ENCODE data around the gene LRFN2. TPM values are rescaled to one million over a fixed set of nuclear protein-coding genes. Genes with fewer than 3 reads are reported as not detected.

Gene LRFN2
- total RNA-seq = not detected in 2 replicates

DNA sequence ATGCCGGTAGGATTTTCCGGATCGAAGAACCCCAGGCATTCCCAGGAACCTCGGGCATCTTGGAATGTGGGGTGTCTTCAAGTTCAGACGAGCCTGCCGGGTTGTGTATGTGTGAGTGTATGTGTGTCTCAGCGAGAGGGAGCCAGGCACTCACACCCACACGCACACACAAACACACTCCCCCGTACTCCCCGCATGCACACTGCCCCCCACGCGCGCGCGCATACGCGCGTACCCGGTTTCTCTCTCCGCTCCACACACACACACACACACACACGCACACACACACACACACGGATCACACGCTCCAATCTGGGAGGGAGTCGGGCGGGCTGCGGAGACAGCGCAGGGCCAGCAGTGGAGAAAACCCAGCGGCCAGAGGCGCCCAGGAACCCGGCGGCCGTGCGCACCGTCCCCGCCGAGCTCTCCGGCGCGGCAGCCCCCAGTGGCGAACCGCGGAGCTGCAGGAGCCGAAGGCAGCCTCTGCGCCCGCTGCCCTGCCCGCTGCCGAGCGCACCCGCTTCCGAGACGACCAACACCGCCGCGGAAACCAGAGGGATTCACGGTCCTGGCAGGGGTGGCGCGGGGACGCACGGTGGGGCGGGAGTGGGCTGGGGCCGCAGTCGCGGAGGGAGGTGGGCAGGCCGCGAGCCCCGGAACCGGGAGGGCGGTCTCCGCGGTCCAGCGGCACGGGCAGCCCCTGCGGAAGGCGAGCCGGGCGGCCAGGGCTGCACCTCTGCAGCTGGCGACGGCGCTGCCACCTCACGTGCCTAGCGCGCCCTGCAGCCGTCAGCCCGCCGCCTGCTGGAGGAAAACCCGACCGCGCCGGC, at the start of gene LRFN2:
Gene LRFN2, minus strand, starts transcription at position 125 of the 830 bp plus-strand sequence.
- peak; percentile 2 for DNase-seq (ENCODE audit: low read depth)

DNA sequence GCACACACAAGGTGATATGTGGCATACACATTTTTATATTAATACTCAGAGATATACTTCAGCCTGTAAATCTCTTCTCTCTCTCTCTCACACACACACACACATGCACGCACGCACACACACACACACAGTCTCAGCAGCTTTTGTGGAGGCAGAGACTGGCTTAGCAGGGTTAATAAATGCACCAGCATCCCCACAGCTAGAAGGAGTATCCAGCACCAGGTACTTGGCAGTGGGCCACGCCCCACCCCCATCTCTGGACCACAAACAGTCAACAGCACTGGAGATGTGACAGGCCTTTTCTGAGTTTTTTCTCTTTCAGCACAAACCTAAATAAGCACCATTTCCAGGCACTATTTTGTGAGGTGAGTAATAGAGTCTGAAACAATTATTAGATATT, 47.3 kb upstream of the LRFN2 start:
- no peak for DNase-seq (ENCODE audit: low read depth)

DNA sequence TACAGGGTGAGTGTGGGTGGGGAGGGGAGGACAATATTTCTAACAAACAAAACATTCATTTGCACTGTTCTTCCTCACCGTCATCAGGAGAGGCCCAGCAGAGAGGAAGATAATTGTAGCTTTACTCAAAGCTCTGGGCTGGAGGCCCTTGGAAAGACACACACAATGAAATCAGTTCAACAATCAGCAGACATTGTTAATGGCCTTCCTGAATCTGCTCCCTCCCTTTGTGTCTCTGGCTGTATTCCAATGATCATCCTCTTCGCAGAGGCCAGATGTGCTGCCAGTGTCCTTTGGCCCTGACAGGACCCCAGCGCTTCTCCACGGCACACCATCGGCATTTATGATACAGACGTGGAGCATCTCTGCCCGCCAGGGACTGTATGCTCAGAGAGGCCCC, 44.6 kb upstream of the LRFN2 start:
- DNase-seq (ENCODE audit: low read depth) = no peak

DNA sequence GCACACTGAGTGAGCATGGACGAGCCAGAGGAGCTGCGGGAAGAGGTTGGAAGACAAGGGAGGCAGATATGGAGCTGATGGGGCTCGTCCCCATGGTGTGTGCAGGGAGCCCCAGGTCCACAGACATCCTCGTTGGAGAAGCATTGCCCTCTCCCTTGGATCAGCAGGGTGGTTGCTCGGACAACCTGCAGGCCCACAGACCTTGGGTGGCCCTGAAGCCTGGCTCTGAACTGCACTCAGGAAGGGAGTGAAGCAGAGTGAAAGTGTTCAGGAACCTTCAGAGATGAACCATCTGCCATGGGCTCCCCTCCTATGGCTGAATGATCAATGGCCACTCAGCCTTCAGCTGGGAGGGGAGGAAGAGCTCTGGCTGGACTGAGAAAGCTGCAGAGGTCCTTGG, 43.3 kb upstream of the LRFN2 start:
- DNase-seq (ENCODE audit: low read depth) = no peak

DNA sequence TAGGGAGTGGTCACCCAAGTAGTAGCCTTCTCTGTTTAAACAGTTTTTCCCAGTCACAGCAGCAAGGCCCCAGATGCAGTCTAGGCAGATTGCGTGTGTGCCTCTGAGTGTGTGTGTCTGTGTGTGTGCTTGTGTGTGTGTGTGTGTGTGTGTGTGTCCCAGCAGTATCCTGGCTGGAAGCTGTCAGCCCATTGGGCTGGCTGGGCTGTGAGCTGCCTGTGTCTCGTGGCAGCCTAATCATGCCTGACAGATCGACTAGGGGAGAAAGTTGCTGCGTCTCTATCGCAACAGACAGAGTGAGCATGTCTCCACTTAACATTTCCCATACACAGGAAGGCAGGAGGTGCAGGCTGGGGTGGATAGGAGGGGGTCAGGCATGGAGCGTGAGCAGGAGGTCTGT, 42.9 kb upstream of the LRFN2 start:
- DNase-seq (ENCODE audit: low read depth) = no peak

DNA sequence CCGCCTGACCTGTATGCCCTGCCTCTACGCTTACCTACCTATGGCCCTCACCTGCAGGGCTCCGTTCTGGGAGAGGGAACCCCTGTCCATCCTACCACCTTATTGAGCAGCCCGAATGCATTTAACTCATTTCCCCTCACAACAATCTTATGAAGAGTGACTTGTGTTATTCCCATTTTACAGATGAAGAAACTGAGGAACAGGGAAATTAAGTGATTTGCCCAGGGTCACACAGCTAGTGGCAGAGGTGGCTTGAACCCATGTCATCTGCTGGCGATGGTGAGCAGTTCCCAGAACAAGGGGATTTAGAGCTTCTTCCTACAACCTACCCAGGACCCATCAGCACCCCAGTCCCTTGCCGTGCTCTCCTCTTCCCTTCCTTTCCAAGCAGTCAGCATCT, 42.3 kb upstream of the LRFN2 start:
- DNase-seq (ENCODE audit: low read depth) = no peak

DNA sequence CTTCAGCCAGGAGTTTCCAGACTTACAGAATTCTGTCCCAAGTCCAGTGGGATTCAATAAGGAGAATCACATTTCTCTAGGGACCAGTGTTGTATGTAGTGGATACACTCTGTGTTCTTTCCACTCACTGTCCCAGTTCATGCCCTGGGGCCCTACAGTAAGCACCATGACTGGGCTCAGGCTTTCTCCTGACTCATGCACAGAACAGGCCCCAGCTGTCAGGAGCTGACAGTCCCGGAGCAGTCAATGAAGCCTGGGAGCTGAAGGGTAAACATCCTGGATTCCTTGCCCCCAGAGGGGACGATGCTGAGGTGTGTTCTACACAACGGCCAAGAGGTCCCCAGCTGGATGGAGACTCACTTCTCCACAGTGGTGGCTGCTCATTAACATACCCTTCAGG, 40.2 kb upstream of the LRFN2 start:
- no peak for DNase-seq (ENCODE audit: low read depth)

DNA sequence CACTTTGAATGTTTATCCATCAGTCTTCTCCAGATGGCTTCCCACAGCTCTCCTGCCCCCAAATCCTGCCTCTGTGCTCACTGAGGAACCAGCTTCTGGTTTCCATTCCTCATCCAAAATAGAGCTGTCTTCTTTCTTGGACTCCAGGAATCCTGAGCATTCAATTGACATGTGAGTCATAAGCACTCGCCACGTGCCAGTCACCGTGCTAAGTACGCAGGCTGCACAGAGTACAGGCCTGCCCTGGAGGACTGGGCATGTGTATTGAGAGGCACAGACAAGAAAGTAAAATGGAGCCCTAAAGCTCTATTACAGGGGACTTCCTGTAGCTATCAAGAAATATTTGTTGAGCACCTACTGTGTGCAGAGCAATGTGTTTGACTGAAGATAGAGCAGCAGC, 39.7 kb upstream of the LRFN2 start:
- no peak for DNase-seq (ENCODE audit: low read depth)

DNA sequence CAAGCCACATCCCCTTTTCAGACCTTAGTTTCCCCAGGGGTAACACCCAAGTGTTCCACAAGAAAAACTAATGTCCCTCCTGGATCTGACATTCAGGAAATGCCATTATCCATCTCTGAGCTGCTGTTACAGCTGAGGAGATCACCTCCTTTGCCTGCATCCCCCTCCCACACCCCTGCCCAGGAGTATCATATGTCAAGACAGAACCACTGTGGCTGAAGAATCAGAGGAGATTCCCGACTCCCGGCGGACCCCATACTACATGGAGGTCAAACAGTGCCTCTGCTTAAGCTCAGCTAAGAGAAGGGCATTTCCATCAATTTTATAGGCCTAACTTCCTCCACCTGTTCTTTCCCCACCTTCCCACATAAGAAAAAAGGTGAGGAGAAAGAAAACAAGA, 36.8 kb upstream of the LRFN2 start:
- DNase-seq (ENCODE audit: low read depth) = no peak

DNA sequence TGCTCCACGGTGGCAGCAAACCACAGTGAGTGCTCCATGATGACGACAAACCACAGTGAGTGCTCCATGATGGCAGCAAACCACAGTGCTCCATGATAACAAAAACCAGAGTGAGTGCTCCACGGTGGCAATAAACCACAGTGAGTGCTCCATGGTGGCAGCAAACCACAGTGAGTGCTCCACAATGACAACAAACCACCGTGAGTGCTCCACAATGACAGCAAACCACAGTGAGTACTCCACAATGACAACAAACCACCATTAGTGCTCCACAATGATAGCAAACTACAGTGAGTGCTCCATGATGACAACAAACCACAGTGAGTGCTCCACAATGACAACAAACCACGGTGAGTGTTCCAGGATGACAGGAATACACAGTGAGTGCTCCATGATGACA, 36.0 kb upstream of the LRFN2 start:
- DNase-seq (ENCODE audit: low read depth) = no peak

DNA sequence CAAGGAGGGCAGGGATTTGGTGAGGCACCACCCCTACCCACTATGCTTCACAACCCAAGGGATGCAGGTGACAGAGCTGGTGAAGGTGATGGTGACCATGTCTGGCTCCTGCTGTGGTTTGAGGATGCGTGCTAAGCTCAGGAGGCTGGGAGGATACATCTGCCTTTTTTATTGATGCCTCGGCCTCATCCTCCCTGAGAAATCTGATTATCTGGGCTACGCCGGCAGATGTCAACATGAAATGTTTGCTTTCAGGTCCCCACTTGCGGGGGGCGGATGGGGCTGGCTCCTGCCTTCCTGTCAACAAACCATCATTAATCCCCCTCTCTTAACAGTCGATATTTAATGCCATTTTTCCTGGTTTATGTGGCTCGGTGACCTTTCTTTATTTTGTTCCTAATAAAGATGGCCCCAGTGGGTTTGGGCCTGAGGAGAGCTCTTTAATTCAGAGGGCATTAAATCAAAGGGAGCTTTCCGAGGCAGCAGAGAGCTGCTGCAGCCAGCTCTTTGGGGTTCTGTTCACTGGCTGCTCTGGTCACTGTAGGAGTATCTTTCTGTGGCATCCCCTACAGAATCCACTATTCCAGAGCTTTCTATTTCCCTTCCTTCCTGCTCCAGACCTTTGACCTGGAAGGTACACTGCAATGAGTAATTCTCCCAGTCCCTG, 33.5 kb upstream of the LRFN2 start:
- no peak for DNase-seq (ENCODE audit: low read depth)

DNA sequence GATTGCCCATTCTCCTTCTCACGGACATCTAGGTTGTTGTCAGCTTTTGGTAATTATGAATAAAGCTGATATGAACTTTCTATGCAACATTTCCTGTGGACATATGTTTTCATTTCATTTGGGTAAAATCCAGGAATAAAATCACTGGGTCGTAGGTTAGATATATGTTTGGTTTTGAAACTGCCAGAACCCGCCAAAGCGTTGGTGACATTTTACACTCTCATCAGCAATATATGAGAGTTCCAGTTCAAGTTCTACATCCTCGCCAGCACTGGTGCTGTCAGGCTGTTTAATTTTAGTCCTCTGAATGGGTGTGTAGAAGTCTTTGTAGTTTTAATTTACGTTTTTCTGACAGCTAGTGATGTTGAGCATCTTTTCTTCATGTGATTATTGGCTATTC, 27.5 kb upstream of the LRFN2 start:
- DNase-seq (ENCODE audit: low read depth) = no peak

DNA sequence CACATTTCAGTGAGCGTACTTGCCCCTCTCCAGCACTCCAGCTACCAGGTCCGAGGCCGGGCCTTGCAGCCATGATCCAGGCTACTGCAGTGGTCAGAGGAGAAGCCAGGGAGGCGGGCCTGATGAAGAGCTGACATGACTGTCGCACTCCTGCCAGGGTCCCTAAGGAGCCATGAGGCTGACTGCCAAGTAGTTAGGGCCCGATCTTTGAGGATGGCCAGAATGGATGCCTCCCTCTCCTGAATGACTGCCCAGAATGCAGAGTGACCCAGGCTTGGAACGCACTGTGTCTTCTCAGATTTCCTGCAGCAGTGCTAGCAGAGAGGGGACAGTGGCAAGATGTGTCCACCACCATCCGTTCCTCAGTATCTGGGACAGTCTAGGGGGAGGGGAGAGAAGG, 24.7 kb upstream of the LRFN2 start:
- DNase-seq (ENCODE audit: low read depth) = no peak

DNA sequence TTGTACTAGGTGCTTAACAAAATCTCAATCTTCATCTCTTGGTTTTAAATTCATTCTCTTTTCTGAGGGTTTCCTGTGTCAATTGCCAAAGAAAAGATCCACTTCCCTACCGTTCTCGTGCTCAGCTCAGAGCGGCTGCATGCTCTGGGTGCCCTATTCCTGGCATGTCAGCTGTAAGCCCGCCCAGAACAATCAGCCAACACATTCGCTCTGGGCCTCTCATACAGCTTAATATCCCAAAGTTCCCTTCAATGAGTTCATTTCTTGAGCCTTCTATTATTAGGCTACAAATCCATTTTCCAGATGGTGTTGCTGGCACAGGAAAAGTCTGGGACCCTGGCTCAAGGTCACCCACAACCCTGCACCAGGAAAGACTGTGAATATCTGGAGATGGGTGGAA, 24.3 kb upstream of the LRFN2 start:
- no peak for DNase-seq (ENCODE audit: low read depth)

DNA sequence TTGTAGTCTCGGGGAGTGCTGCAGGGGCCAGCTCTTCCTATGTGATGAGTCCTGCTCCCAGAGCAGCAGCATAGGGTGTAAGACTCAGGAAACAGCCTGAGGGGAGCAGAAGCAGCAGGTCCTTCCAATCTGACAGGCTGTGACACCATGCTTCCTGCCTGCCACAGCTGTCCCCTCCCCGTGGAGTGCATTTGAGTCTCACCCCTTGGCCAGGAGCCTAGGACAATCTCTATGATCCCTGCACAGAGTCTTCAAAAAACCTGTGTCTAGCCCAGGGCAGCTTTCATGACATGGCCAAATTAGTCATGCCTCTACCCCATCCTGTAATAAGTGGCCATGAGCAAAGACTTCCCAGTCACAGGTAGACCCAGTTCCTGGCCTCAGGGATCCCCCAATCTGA, 23.1 kb upstream of the LRFN2 start:
- no peak for DNase-seq (ENCODE audit: low read depth)

DNA sequence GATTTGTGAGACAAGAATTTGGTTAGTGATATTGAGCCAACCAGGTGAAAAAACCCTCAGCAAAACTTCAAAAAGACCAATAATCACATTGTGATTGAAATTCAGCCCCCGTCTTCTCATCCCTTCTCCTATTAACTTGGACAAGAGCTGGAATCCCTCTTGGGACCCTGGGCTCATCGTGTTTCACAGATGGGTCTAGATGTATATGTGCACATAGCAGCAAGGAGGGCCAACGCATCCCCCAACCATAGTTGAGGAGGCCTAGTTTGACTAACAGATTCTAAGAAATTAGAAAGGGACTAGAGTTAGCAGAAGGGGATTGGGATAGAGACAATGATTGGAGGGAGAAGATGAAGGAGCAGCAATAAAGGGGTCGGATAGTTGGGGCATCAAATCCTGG, 19.8 kb upstream of the LRFN2 start:
- DNase-seq (ENCODE audit: low read depth) = no peak

DNA sequence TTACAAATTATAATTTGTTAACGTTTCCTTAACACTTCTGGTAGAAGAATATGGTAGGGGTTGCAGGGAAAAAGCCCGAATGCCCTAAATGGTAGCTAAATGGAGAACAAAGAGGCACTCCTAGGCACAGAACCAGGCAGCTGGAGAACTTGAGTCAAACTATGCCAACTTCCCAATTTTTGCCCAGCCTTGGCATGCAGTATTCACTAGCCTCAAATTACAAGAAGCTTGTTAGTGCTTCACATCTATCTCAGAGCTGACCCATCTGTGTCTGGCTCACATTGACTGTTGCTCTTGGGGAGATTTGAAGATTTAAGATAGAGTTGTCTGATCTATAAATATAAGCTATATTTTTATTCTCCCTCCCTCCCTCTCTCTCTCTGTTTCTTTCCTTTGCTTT, 19.4 kb upstream of the LRFN2 start:
- no peak for DNase-seq (ENCODE audit: low read depth)

DNA sequence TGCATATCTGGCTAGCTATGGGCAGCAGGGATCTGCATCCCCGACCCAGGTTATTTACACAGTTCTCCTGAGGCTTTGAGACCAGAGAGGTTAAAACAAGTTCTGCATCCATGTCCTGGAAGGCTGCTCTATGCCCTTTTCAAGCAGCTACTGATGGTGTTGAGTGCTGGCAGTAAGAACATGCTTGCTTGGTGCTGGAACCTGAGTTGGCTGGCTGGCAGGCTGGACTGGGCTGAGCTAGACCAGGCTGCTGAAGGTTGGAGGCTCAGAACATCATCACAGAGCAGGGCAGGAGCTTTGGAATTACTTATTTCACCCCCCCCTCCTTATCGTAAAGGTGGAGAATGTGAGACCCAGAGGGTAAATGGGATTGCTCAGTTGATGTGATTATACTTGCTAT, 16.9 kb upstream of the LRFN2 start:
- DNase-seq (ENCODE audit: low read depth) = no peak

DNA sequence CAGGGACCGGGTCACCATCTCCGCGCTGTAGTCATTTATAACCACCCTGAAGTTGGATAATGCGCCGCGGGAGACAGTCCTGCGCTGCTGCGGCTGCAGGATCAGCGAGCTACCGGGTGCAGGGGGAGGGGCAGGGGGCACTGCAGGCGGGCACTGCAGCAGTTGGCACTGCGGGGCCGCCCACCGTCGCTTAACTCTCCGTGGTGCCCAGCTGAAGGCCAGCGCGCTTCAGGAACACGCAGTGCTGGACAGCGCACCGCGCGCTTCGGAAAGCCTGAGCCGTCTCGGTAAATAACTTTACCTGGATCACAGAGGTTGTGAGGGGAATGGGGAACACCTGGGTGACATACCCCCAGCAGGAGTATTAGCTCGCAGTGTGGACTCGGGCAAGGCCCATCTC, 12.4 kb upstream of the LRFN2 start:
- DNase-seq (ENCODE audit: low read depth) = peak; percentile 2

DNA sequence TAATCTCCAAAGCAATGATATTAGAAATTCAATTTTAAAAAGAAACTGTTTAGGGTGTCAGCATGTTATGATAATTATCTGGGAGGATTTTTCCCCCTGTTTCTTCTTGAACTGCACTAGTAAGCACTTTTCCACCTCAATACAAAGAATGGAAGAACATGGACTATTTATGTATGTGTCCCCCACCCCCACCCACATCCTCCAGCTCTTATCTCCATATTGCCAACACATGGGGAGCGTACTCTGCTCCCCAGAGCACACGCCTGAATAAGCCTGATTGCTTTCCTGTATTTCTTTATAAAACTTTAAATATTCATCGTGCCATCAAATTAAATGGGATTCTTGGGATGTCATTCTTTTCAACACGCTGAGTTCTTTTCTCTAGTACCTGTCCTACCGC, 11.4 kb upstream of the LRFN2 start:
- DNase-seq (ENCODE audit: low read depth) = no peak

DNA sequence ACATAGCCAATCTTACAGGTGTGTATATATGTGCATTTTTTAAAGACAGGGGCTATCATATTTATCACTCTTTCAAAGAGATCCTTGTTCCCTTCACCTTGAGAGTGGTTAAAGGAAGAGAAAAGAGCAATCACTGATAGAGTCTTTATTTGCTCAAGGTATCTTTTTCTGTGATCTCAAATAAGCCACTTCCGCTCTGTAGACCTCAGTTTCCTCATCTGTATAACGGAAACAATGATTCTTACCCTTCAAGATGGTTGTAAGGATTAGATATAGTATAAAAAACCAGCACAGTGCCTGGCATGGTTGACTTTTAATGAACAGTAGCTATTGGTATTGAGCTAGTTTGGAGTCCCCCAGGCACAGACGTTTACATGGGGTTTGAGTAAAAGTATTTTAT, 10.1 kb upstream of the LRFN2 start:
- no peak for DNase-seq (ENCODE audit: low read depth)

DNA sequence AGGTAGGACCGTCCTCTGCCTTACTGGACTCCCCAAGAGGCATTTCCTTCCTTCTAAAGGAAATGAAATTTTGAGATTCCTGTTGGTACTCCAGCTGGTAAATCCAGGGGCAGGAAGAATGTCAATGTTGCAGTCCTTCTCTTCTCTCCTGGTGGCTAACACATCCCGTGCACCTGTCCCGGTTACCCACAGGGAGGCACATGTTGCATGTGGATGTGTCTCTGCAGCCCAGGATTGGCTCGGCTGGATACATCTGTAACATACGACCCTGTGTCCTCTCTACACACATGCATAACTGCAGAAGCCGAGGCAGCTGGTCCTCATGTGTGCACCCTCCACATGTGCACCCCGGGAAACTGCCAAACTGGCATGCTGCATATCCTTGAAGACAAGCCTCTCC, 1.3 kb upstream of the LRFN2 start:
- DNase-seq (ENCODE audit: low read depth) = no peak

DNA sequence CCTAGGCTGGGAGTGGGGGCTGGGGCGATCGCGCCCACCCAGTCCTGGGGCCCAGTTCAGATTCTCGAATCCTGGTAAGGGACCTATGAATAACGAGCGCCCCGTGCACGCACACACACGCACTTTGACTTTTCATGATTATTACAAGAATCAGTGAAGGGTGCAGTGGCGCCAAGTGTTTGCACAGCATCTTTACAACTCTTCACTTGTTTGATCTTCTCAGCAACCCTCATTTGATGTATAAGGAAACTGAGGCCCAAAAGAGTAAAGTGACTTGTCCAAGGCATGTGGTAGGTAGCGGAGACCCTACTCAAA, 863 bp upstream of the LRFN2 start:
- no peak for DNase-seq (ENCODE audit: low read depth)
